ENCODE measurements around the gene LSM14B. TPM values are rescaled to one million over a fixed set of nuclear protein-coding genes. Genes with fewer than 3 reads are reported as not detected.

Gene LSM14B
- total RNA-seq, 2 experiments from 2014 or later = 34.5 to 35.7 TPM

GRCh38 chr20:62116558-62117361 lies 5.5 kb upstream of the LSM14B start:
- Mint-ChIP-seq H3K36me3 (ENCODE audit: low read depth) (peaks cover 23% of the 10 kb centered on the region), H3K27me3 (no peaks in the 10 kb centered on the region), H3K4me3 (no peak overlapping the region), H3K4me1 (ENCODE audit: low read depth) (peaks cover 37% of the 10 kb centered on the region), H3K27ac (peak overlapping the region; percentile 94), H3K9me3 (no peaks in the 10 kb centered on the region)
- POLR2A ChIA-PET = interaction anchor here (0.7 to 6.2 kb wide), 3 partner anchors 12 to 49 kb away, joined by 3 to 149 read pairs (median 3); partner anchors contain the start of gene TAF4
- intact Hi-C loops (cut with DNase I, micrococcal nuclease) = no loop called here
- DNase-seq (no peak), ATAC-seq (ENCODE audit: poor library complexity) (no peak)
- peak overlapping the region in 1 of 2 donors; percentile 11 for H3K27ac ChIP-seq (ENCODE audit: low read depth in 1 of 2, low read length in 2 of 2)
- CTCF ChIA-PET = no interaction called here
- H3K4me1 ChIP-seq (ENCODE audit: insufficient read depth, low read length) = peaks cover 38% of the 10 kb centered on the region
- no peak overlapping the region for H3K4me3 ChIP-seq (ENCODE audit: low read length)
- no peak for TF ChIP-seq CTCF (IDR thresholded peaks at IDR 0.05)
- H3K36me3 ChIP-seq (ENCODE audit: insufficient read depth, low read length) = no peaks in the 10 kb centered on the region
- peaks cover 24 to 59% of the 10 kb centered on the region in 2 experiments for H3K9me3 ChIP-seq (ENCODE audit: control insufficient read depth in 1 of 2, insufficient read depth in 1 of 2, low read length in 2 of 2)
- H3K27me3 ChIP-seq (ENCODE audit: control insufficient read depth in 1 of 2, insufficient read depth in 2 of 2, low read length in 2 of 2) = no peaks in the 10 kb centered on the region

GRCh38 chr20:62117362-62117646 lies 5.0 kb upstream of the LSM14B start:
- no peaks in the 10 kb centered on the region for H3K27me3 Mint-ChIP-seq
- peaks cover 19 to 54% of the 10 kb centered on the region in 2 experiments for H3K9me3 ChIP-seq (ENCODE audit: control insufficient read depth in 1 of 2, insufficient read depth in 1 of 2, low read length in 2 of 2)
- H3K36me3 ChIP-seq (ENCODE audit: insufficient read depth, low read length) = no peaks in the 10 kb centered on the region
- H3K4me3 Mint-ChIP-seq = peak overlapping the region; percentile 80
- CTCF ChIA-PET = interaction anchor here (0.6 kb wide), 1 partner anchor 73 kb away, joined by 3 read pairs; no protein-coding TSS in a partner anchor
- POLR2A ChIA-PET = interaction anchor here (0.7 to 6.2 kb wide), 2 partner anchors 17 to 50 kb away, joined by 3 to 149 read pairs; partner anchors contain the start of gene TAF4
- no peak overlapping the region for H3K4me3 ChIP-seq (ENCODE audit: low read length)
- no peaks in the 10 kb centered on the region for H3K9me3 Mint-ChIP-seq
- TF ChIP-seq CTCF (IDR thresholded peaks at IDR 0.05) = no peak
- DNase-seq (no peak), ATAC-seq (ENCODE audit: poor library complexity) (no peak)
- H3K27ac ChIP-seq (ENCODE audit: low read depth in 1 of 2, low read length in 2 of 2) = peak overlapping the region in 1 of 2 donors; percentile 11
- peaks cover 37% of the 10 kb centered on the region for H3K4me1 Mint-ChIP-seq (ENCODE audit: low read depth)
- intact Hi-C loops (cut with DNase I, micrococcal nuclease) = no loop called here
- no peaks in the 10 kb centered on the region for H3K27me3 ChIP-seq (ENCODE audit: control insufficient read depth in 1 of 2, insufficient read depth in 2 of 2, low read length in 2 of 2)
- peaks cover 38% of the 10 kb centered on the region for H3K4me1 ChIP-seq (ENCODE audit: insufficient read depth, low read length)
- peak overlapping the region; percentile 94 for H3K27ac Mint-ChIP-seq
- peaks cover 20% of the 10 kb centered on the region for H3K36me3 Mint-ChIP-seq (ENCODE audit: low read depth)

GRCh38 chr20:62117658-62118057 lies 4.6 kb upstream of the LSM14B start:
- DNase-seq (peak; percentile 61 to 93 (median 73)), ATAC-seq (ENCODE audit: poor library complexity) (peak; percentile 51)
- Histone ChIP-seq H3K27me3 (ENCODE audit: control insufficient read depth in 1 of 2, insufficient read depth in 2 of 2, low read length in 2 of 2) (no peaks in the 10 kb centered on the region), H3K4me3 (ENCODE audit: low read length) (peak overlapping the region; percentile 7), H3K27ac (ENCODE audit: low read depth in 1 of 2, low read length in 2 of 2) (peak overlapping the region; percentile 27 to 32), H3K4me1 (ENCODE audit: insufficient read depth, low read length) (peaks cover 38% of the 10 kb centered on the region), H3K36me3 (ENCODE audit: insufficient read depth, low read length) (no peaks in the 10 kb centered on the region), H3K9me3 (ENCODE audit: control insufficient read depth in 1 of 2, insufficient read depth in 1 of 2, low read length in 2 of 2) (peaks cover 15 to 50% of the 10 kb centered on the region in 2 experiments)
- POLR2A ChIA-PET = interaction anchor here (0.7 to 6.2 kb wide), 4 partner anchors 16 to 50 kb away, joined by 3 to 149 read pairs (median 3); partner anchors contain the start of genes PSMA7, SS18L1 and TAF4
- H3K36me3 Mint-ChIP-seq (ENCODE audit: low read depth) = peaks cover 17% of the 10 kb centered on the region
- no peak for TF ChIP-seq CTCF (IDR thresholded peaks at IDR 0.05)
- H3K4me3 Mint-ChIP-seq = peak overlapping the region; percentile 80
- CTCF ChIA-PET = interaction anchor here (0.6 kb wide), 1 partner anchor 73 kb away, joined by 3 read pairs; no protein-coding TSS in a partner anchor
- peak overlapping the region; percentile 94 for H3K27ac Mint-ChIP-seq
- intact Hi-C loops (cut with DNase I, micrococcal nuclease) = no loop called here
- H3K9me3 Mint-ChIP-seq = no peaks in the 10 kb centered on the region
- no peaks in the 10 kb centered on the region for H3K27me3 Mint-ChIP-seq
- peaks cover 37% of the 10 kb centered on the region for H3K4me1 Mint-ChIP-seq (ENCODE audit: low read depth)
